Measurements from ENCODE around the gene ADGRA1. TPM values are rescaled to one million over a fixed set of nuclear protein-coding genes. Genes with fewer than 3 reads are reported as not detected.

ADGRA1 gene
- total and polyA plus RNA-seq, 2 experiments from 2014 or later, result not detected

- WGBS, 2 experiments (ENCODE audit: low coverage in 1 of 2, low lambda C conversion rate in 2 of 2, missing lambda C conversion rate in 2 of 2), result 56 to 58% methylated on average over 16 to 18 of the region's 18 CpGs
- Histone ChIP-seq H3K4me2 (ENCODE audit: unreplicated experiment) (no peak overlapping the region), H3K79me2 (ENCODE audit: insufficient read depth) (no peaks in the 10 kb centered on the region), H3K9me2 (ENCODE audit: insufficient read depth) (no peaks in the 10 kb centered on the region), H2AFZ (no peak overlapping the region), H3K9ac (no peak overlapping the region), H3K27ac (no peak overlapping the region), H4K20me1 (ENCODE audit: insufficient read depth) (no peaks in the 10 kb centered on the region), H3K27me3 (replicated peaks; ENCODE audit: insufficient read depth) (peaks cover 25% of the 10 kb centered on the region), H3K36me3 (ENCODE audit: low read depth) (no peaks in the 10 kb centered on the region), H3K4me1 (ENCODE audit: insufficient read depth) (no peaks in the 10 kb centered on the region), H3F3A (ENCODE audit: insufficient read depth) (no peaks in the 10 kb centered on the region), H3K9me3 (ENCODE audit: low read depth) (no peaks in the 10 kb centered on the region), H3K4me3 (no peak overlapping the region)
- no peak for DNase-seq
- in situ Hi-C loops (cut with MboI), result no loop called here
- TF ChIP-seq EZH2phosphoT487 (IDR thresholded peaks at IDR 0.05; ENCODE audit: insufficient read depth, low read depth) (no peak), EZH2 (IDR thresholded peaks at IDR 0.05; ENCODE audit: insufficient read depth, poor library complexity, severe bottlenecking) (no peak)
These were observed 44.0 kb upstream of the ADGRA1 start for GRCh38 chr10:133043541-133044225.

DNA sequence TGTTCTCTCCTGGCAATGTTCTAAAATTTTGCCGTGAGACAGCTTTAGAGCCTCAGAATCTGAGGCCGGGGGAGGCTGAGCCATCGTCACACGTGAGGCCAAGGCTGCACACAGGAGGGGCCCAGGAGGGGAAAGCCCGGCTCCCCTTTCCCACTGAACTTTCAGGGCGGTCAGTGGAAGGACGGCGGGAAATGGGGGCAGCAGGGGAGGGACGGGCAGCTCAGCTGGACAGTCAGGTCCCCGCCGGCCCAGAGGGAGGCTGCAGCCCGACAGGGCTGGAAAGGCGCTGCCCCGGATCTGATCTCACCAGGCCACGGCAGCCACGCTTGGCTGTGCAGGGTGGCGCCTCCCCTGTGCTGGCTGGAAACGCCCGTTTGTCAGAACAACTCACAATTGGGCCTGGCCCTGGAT, 43.3 kb upstream of the ADGRA1 start:
- peak; percentile 20 for DNase-seq
- H2AFZ ChIP-seq, result no peak overlapping the region
- 35% methylated on average over 11 to 19 of the region's 19 CpGs for WGBS, 2 experiments (ENCODE audit: low coverage in 1 of 2, low lambda C conversion rate in 2 of 2, missing lambda C conversion rate in 2 of 2)
- H3K4me2 ChIP-seq (ENCODE audit: unreplicated experiment), result no peak overlapping the region
- TF ChIP-seq EZH2 (IDR thresholded peaks at IDR 0.05; ENCODE audit: insufficient read depth, poor library complexity, severe bottlenecking), result no peak
- TF ChIP-seq EZH2phosphoT487 (IDR thresholded peaks at IDR 0.05; ENCODE audit: insufficient read depth, low read depth), result no peak
- no peaks in the 10 kb centered on the region for H3K4me1 ChIP-seq (ENCODE audit: insufficient read depth)
- peaks cover 18% of the 10 kb centered on the region for H3K27me3 ChIP-seq (replicated peaks; ENCODE audit: insufficient read depth)
- H3K79me2 ChIP-seq (ENCODE audit: insufficient read depth), result no peaks in the 10 kb centered on the region
- no peak overlapping the region for H3K27ac ChIP-seq
- H3K9ac ChIP-seq, result no peak overlapping the region
- in situ Hi-C loops (cut with MboI), result no loop called here
- no peaks in the 10 kb centered on the region for H4K20me1 ChIP-seq (ENCODE audit: insufficient read depth)
- no peaks in the 10 kb centered on the region for H3K9me2 ChIP-seq (ENCODE audit: insufficient read depth)
- no peaks in the 10 kb centered on the region for H3K36me3 ChIP-seq (ENCODE audit: low read depth)
- H3K9me3 ChIP-seq (ENCODE audit: low read depth), result no peaks in the 10 kb centered on the region
- H3K4me3 ChIP-seq, result no peak overlapping the region
- H3F3A ChIP-seq (ENCODE audit: insufficient read depth), result no peaks in the 10 kb centered on the region

- H3K4me2 ChIP-seq (ENCODE audit: unreplicated experiment), result no peak overlapping the region
- H3K9me2 ChIP-seq (ENCODE audit: insufficient read depth), result no peaks in the 10 kb centered on the region
- no peaks in the 10 kb centered on the region for H3K36me3 ChIP-seq (ENCODE audit: low read depth)
- no peaks in the 10 kb centered on the region for H3K4me1 ChIP-seq (ENCODE audit: insufficient read depth)
- no peaks in the 10 kb centered on the region for H4K20me1 ChIP-seq (ENCODE audit: insufficient read depth)
- in situ Hi-C loops (cut with MboI), result no loop called here
- peaks cover 20% of the 10 kb centered on the region; the same call in 1 of the 2 replicates for H3K27me3 ChIP-seq (replicated peaks; ENCODE audit: insufficient read depth)
- no peak overlapping the region for H3K27ac ChIP-seq
- no peaks in the 10 kb centered on the region for H3F3A ChIP-seq (ENCODE audit: insufficient read depth)
- no peaks in the 10 kb centered on the region for H3K9me3 ChIP-seq (ENCODE audit: low read depth)
- 68 to 70% methylated on average over 26 of the region's 26 CpGs for WGBS, 2 experiments (ENCODE audit: low coverage in 1 of 2, low lambda C conversion rate in 2 of 2, missing lambda C conversion rate in 2 of 2)
- no peak for DNase-seq
- H3K4me3 ChIP-seq, result no peak overlapping the region
- no peak overlapping the region for H2AFZ ChIP-seq
- no peaks in the 10 kb centered on the region for H3K79me2 ChIP-seq (ENCODE audit: insufficient read depth)
- TF ChIP-seq EZH2phosphoT487 (IDR thresholded peaks at IDR 0.05; ENCODE audit: insufficient read depth, low read depth) (no peak), EZH2 (IDR thresholded peaks at IDR 0.05; ENCODE audit: insufficient read depth, poor library complexity, severe bottlenecking) (no peak)
- H3K9ac ChIP-seq, result no peak overlapping the region
These were observed 42.0 kb upstream of the ADGRA1 start for GRCh38 chr10:133045556-133046389.

DNA sequence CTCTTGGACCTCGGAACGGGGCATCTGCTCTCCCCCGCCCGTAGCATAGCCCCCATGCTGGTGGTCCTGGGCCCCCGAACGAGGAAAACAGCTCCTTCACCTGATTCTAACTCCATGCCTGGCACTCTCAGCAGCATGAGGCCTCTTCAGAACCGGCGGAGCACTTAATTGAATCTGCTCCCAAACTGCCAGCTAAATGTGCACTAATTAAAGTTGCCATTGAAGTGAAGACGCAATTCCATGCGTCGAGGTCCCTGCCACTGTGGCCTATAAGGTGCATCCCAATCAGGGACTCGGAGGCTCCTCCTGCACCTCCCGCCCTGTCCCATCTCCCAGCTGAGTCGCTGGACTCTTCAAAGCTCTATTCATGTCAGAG, 41.3 kb upstream of the ADGRA1 start:
- H3K4me2 ChIP-seq (ENCODE audit: unreplicated experiment), result no peak overlapping the region
- H2AFZ ChIP-seq, result no peak overlapping the region
- no peak overlapping the region for H3K9ac ChIP-seq
- WGBS, 2 experiments (ENCODE audit: low coverage in 1 of 2, low lambda C conversion rate in 2 of 2, missing lambda C conversion rate in 2 of 2), result 50 to 53% methylated on average over 14 of the region's 14 CpGs
- in situ Hi-C loops (cut with MboI), result no loop called here
- H3K36me3 ChIP-seq (ENCODE audit: low read depth), result no peaks in the 10 kb centered on the region
- H3F3A ChIP-seq (ENCODE audit: insufficient read depth), result no peaks in the 10 kb centered on the region
- H3K27me3 ChIP-seq (replicated peaks; ENCODE audit: insufficient read depth), result peaks cover 25% of the 10 kb centered on the region; the same call in 1 of the 2 replicates
- TF ChIP-seq EZH2phosphoT487 (IDR thresholded peaks at IDR 0.05; ENCODE audit: insufficient read depth, low read depth), result no peak
- no peak for TF ChIP-seq EZH2 (IDR thresholded peaks at IDR 0.05; ENCODE audit: insufficient read depth, poor library complexity, severe bottlenecking)
- no peaks in the 10 kb centered on the region for H3K9me3 ChIP-seq (ENCODE audit: low read depth)
- no peaks in the 10 kb centered on the region for H3K79me2 ChIP-seq (ENCODE audit: insufficient read depth)
- no peak overlapping the region for H3K27ac ChIP-seq
- no peak for DNase-seq
- no peaks in the 10 kb centered on the region for H3K4me1 ChIP-seq (ENCODE audit: insufficient read depth)
- no peak overlapping the region for H3K4me3 ChIP-seq
- H3K9me2 ChIP-seq (ENCODE audit: insufficient read depth), result no peaks in the 10 kb centered on the region
- H4K20me1 ChIP-seq (ENCODE audit: insufficient read depth), result no peaks in the 10 kb centered on the region
